ENCODE measurements around the gene TCF4.

GRCh38 chr18:55289048-55289447, 298.9 kb downstream of the TCF4 start:
- TF ChIP-seq POLR2A (IDR thresholded peaks at IDR 0.05; ENCODE audit: low read depth, low read length) (no peak), CTCF (IDR thresholded peaks at IDR 0.05; ENCODE audit: extremely low read depth in 1 of 2, insufficient read depth in 1 of 2, low read depth in 1 of 2, low read length in 2 of 2) (no peak), MAX (IDR thresholded peaks at IDR 0.05; ENCODE audit: insufficient read depth, insufficient read length) (no peak), POLR2AphosphoS5 (IDR thresholded peaks at IDR 0.05; ENCODE audit: insufficient read depth, low read depth, low read length) (no peak)
